Mesendoderm (in vitro differentiated cells): Measurements from ENCODE around the gene FCN2.
A peak's percentile ranks its signal among the peaks of the same experiment; 100 is the strongest.

Experiments
- DNase-seq: peaks from one replicate; pipeline ENCODE4 v3.0.0; 2013
- H2AK5ac ChIP-seq: 2 replicates; pipeline ENCODE4 v1.6.1; 2013; ENCODE audit warnings: low read length, inconsistent platforms
- H2BK120ac ChIP-seq: 2 replicates; pipeline ENCODE4 v1.6.1; 2013; ENCODE audit warnings: low read depth, mild to moderate bottlenecking, low read length, moderate library complexity, mixed read lengths
- H2BK15ac ChIP-seq: replicated peaks from 2 replicates; pipeline ENCODE4 v1.6.1; 2013; ENCODE audit warnings: low read depth, mild to moderate bottlenecking, moderate library complexity
- H2BK5ac ChIP-seq: 2 replicates; pipeline ENCODE4 v1.6.1; 2013; ENCODE audit warnings: low read length, inconsistent platforms
- H3K18ac ChIP-seq: 2 replicates; pipeline ENCODE4 v1.6.1; 2013; ENCODE audit warnings: mild to moderate bottlenecking, low read length, mixed read lengths
- H3K23ac ChIP-seq: one replicate; pipeline ENCODE4 v1.6.1; 2013; ENCODE audit warnings: low read length
- H3K27ac ChIP-seq: 2 replicates; pipeline ENCODE4 v1.5.1; 2013; ENCODE audit warnings: low read depth, mild to moderate bottlenecking, inconsistent platforms, low read length, moderate library complexity
- H3K27me3 ChIP-seq: 2 replicates; pipeline ENCODE4 v1.6.1; 2013; ENCODE audit warnings: low read length, control low read depth, mild to moderate bottlenecking, inconsistent platforms; ENCODE audit not compliant: insufficient read depth, poor library complexity
- H3K36me3 ChIP-seq: 2 replicates; pipeline ENCODE4 v1.6.1; 2013; ENCODE audit warnings: low read length, inconsistent platforms; ENCODE audit not compliant: control insufficient read depth, insufficient read depth
- H3K4ac ChIP-seq: one replicate; pipeline ENCODE4 v1.6.1; 2013; ENCODE audit warnings: low read depth, mild to moderate bottlenecking, low read length, moderate library complexity
- H3K4me1 ChIP-seq: 2 replicates; pipeline ENCODE4 v1.6.1; 2013; ENCODE audit warnings: low read depth, low read length, inconsistent platforms; ENCODE audit not compliant: control insufficient read depth
- H3K4me2 ChIP-seq: 2 replicates; pipeline ENCODE4 v1.6.1; 2013; ENCODE audit warnings: low read length
- H3K4me3 ChIP-seq: 2 replicates; pipeline ENCODE4 v1.5.1; 2013; ENCODE audit warnings: mild to moderate bottlenecking, low read length
- H3K56ac ChIP-seq: one replicate; pipeline ENCODE4 v1.6.1; 2013; ENCODE audit warnings: low read length
- H3K79me1 ChIP-seq: 2 replicates; pipeline ENCODE4 v1.6.1; 2013; ENCODE audit warnings: low read length, inconsistent platforms
- H3K79me2 ChIP-seq: 2 replicates; pipeline ENCODE4 v1.6.1; 2013; ENCODE audit warnings: mild to moderate bottlenecking, low read length; ENCODE audit not compliant: control insufficient read depth, insufficient read depth
- H3K9ac ChIP-seq: 2 replicates; pipeline ENCODE4 v1.6.1; 2013; ENCODE audit warnings: low read length, inconsistent platforms
- H4K5ac ChIP-seq: one replicate; pipeline ENCODE4 v1.6.1; 2013; ENCODE audit warnings: low read length
- H4K8ac ChIP-seq: one replicate; pipeline ENCODE4 v1.6.1; 2013; ENCODE audit warnings: low read depth, mild to moderate bottlenecking, control low read depth, low read length, moderate library complexity
- WGBS: extraction: QIAGEN DNeasy Blood & Tissue Kit; methylation state at CpG from one replicate; pipeline ENCODE4 v1.1.7; 2013; ENCODE audit warnings: low lambda C conversion rate, missing lambda C conversion rate; ENCODE audit not compliant: insufficient coverage; ENCODE audit errors: extremely low coverage; 5-methylcytosine and 5-hydroxymethylcytosine counted together

The FCN2 gene

DNA sequence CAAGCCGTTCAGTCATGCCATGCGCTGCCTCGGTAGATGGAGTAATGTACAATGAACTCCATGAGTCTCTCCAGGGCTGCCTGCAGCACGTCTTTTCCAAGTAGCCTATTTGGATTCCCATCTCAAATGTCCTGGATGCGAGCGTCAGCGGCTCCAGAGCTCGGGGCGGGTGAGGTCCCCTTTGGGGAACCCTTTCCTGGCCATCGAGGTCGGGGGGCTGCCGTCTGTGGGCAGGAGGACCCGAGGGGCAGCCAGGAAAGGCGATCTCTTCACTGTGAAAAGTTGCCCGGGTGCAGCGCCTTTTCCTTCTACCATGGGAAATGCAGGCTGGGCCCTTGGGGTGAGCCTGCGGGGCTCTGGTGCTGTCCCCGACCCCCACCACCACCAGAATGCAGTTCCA, 36.9 kb upstream of the FCN2 start:
- Histone ChIP-seq H3K4me2 (no peak overlapping the region), H3K4me1 (no peaks in the 10 kb centered on the region), H3K79me1 (no peaks in the 10 kb centered on the region), H3K27ac (no peak overlapping the region), H4K5ac (no peak overlapping the region), H2BK120ac (no peak overlapping the region), H2AK5ac (no peak overlapping the region), H2BK5ac (no peak overlapping the region), H3K79me2 (no peaks in the 10 kb centered on the region), H4K8ac (no peak overlapping the region), H3K27me3 (no peaks in the 10 kb centered on the region), H2BK15ac (no peak overlapping the region), H3K23ac (no peak overlapping the region), H3K18ac (no peak overlapping the region), H3K4me3 (no peak overlapping the region), H3K36me3 (peaks cover 13% of the 10 kb centered on the region), H3K9ac (no peak overlapping the region), H3K56ac (no peak overlapping the region), H3K4ac (no peak overlapping the region)
- WGBS = no CpG with 5 or more reads among the region's 18 CpGs
- no peak for DNase-seq

DNA sequence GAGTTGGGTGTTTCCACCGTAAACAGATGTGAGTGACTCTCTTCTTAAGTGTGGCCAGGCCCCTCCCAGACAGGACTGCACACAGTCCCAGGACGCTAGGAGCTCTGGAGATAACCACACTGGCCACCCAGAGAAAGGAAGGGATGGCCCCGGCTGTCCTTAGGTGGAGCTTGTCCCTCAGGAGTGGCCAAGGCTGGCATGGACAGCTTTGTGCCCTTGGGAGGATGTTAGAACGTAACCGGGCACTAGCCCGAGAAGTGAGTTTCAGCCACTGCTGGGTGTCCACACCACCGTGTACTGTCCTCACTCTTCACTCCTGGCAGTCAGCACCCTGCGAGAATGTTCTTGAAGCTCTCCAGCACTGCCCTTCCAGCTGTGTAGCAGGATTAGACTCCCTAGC, 35.8 kb upstream of the FCN2 start:
- Histone ChIP-seq H3K4me2 (no peak overlapping the region), H3K4ac (no peak overlapping the region), H3K36me3 (peaks cover 13% of the 10 kb centered on the region), H3K4me1 (no peaks in the 10 kb centered on the region), H3K27me3 (no peaks in the 10 kb centered on the region), H3K4me3 (no peak overlapping the region), H2BK5ac (no peak overlapping the region), H4K5ac (no peak overlapping the region), H3K18ac (no peak overlapping the region), H2AK5ac (no peak overlapping the region), H3K27ac (no peak overlapping the region), H3K56ac (no peak overlapping the region), H2BK15ac (no peak overlapping the region), H3K79me2 (no peaks in the 10 kb centered on the region), H3K79me1 (no peaks in the 10 kb centered on the region), H4K8ac (no peak overlapping the region), H3K23ac (no peak overlapping the region), H2BK120ac (no peak overlapping the region), H3K9ac (no peak overlapping the region)
- no peak for DNase-seq
- no CpG with 5 or more reads among the region's 8 CpGs for WGBS

DNA sequence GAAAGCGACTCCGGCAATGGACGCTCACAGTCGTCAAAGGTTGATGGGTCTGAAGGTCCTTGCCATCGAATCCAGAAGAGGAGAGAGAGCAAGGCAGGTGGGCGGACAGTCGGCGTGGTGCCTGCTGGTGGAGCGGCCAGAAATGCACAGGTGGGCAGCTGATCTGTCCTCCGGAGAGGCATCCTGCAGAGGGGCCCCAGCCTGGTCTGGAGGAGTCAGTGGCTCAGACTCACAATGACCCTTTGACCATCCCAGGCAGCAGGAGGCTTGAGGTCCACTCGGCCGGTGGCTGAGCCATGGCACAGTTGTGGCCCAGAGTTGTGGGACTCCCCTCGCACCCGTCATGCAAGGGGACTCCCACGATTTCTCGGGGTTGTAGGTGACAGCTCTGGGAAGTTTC, 34.4 kb upstream of the FCN2 start:
- Histone ChIP-seq H4K8ac (no peak overlapping the region), H3K4ac (no peak overlapping the region), H3K4me3 (no peak overlapping the region), H3K36me3 (peaks cover 10% of the 10 kb centered on the region), H3K9ac (no peak overlapping the region), H3K79me2 (no peaks in the 10 kb centered on the region), H3K27ac (no peak overlapping the region), H2BK120ac (no peak overlapping the region), H3K4me1 (no peaks in the 10 kb centered on the region), H3K23ac (no peak overlapping the region), H3K18ac (no peak overlapping the region), H3K27me3 (no peaks in the 10 kb centered on the region), H2AK5ac (no peak overlapping the region), H3K4me2 (no peak overlapping the region), H3K56ac (no peak overlapping the region), H4K5ac (no peak overlapping the region), H2BK15ac (no peak overlapping the region), H3K79me1 (no peaks in the 10 kb centered on the region), H2BK5ac (no peak overlapping the region)
- no CpG with 5 or more reads among the region's 16 CpGs for WGBS
- DNase-seq = no peak

DNA sequence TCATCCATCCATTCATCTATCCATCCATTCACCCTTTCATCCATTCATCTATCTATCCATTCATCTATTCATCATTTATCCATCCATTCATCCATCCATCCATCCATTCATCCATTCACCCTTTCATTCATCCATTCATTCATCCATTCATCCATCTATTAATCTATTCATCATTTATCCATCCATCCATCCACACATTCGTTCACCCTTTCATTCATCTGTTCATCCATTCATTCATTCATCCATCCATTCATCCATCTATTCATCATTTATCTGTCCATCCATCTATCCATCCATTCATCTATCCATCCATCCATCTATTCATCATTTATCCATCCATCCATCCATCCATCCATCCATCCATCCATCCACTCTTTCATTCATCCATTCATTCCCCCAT, 33.9 kb upstream of the FCN2 start:
- Histone ChIP-seq H3K4ac (no peak overlapping the region), H3K4me3 (no peak overlapping the region), H2BK5ac (no peak overlapping the region), H3K27me3 (no peaks in the 10 kb centered on the region), H3K79me1 (no peaks in the 10 kb centered on the region), H3K9ac (no peak overlapping the region), H2AK5ac (no peak overlapping the region), H3K79me2 (no peaks in the 10 kb centered on the region), H4K5ac (no peak overlapping the region), H3K36me3 (peaks cover 9% of the 10 kb centered on the region), H3K4me2 (no peak overlapping the region), H3K23ac (no peak overlapping the region), H4K8ac (no peak overlapping the region), H3K27ac (no peak overlapping the region), H3K18ac (no peak overlapping the region), H3K56ac (no peak overlapping the region), H3K4me1 (no peaks in the 10 kb centered on the region), H2BK15ac (no peak overlapping the region), H2BK120ac (no peak overlapping the region)
- no peak for DNase-seq
- WGBS = 100% methylated on average over 1 of the region's 1 CpG

DNA sequence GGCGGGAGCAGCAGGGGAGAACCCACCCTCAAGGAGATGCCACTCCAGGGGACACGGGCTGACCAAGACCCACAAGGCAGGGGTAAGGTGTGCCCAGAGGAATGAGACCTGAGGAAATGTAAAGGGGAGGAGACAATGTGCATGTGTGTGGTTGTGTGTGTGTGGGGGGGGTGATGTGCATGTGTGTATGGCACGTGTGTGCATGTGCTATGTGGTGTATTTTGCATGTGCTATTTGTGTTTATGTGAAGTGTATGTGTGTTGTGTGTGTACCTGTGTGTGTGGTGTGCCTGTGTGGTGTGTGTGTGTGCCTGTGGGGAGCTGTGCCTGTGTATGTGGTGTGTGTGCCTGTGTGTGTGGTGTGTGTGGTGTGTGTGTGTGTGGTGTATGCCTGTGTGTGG, 33.5 kb upstream of the FCN2 start:
- WGBS = no CpG with 5 or more reads among the region's 3 CpGs
- no peak overlapping the region for H3K4me3 ChIP-seq

DNA sequence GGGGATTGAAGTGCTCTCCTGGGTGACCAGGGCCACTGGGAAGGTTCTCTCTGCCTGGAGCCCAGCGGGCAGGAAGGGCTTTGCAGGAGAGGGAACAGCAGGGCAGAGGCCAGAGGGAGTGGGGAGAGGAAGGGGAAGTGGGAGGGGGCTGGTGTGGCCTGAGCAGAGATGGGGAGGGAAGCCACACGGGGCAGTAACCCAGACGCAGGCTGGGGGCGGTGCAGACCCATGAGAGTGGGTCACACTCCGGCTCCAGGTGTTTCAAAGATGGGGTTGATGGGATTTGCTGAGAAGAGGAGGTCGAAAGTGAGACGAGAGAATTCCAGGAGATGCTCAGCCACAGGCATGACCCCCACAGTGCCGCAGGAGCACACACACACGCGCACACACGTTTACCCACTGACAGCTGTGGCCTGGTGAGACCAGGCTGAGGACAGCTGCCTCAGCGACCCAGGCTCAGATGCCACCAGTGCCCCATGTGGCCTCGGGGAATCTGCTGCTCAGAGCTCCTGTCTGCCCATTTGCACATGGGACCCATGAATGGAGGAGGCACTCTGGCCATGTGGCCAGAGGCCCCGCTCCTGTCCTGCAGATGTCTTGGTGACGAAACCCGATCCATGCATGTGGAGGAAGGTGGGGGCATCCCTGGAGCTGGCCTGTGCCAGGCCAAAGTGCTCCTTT, 32.7 kb upstream of the FCN2 start:
- Histone ChIP-seq H3K18ac (no peak overlapping the region), H2AK5ac (no peak overlapping the region), H3K27me3 (no peaks in the 10 kb centered on the region), H3K4me3 (no peak overlapping the region), H3K4ac (no peak overlapping the region), H3K36me3 (peaks cover 6% of the 10 kb centered on the region), H3K56ac (no peak overlapping the region), H4K8ac (no peak overlapping the region), H2BK120ac (no peak overlapping the region), H3K79me1 (no peaks in the 10 kb centered on the region), H3K27ac (no peak overlapping the region), H4K5ac (no peak overlapping the region), H3K4me1 (no peaks in the 10 kb centered on the region), H2BK15ac (no peak overlapping the region), H3K79me2 (no peaks in the 10 kb centered on the region), H2BK5ac (no peak overlapping the region), H3K9ac (no peak overlapping the region), H3K23ac (no peak overlapping the region), H3K4me2 (no peak overlapping the region)
- DNase-seq = peak; percentile 19
- no CpG with 5 or more reads among the region's 16 CpGs for WGBS

More for the DNA sequence above, 33.5 kb upstream of the FCN2 start:
- no peak overlapping the region for H3K4ac ChIP-seq
- peaks cover 9% of the 10 kb centered on the region for H3K36me3 ChIP-seq
- no peak overlapping the region for H3K4me2 ChIP-seq
- no peak overlapping the region for H3K27ac ChIP-seq
- H2BK5ac ChIP-seq = no peak overlapping the region
- H3K56ac ChIP-seq = no peak overlapping the region
- H3K23ac ChIP-seq = no peak overlapping the region
- H4K5ac ChIP-seq = no peak overlapping the region
- H3K18ac ChIP-seq = no peak overlapping the region
- H4K8ac ChIP-seq = no peak overlapping the region
- H2AK5ac ChIP-seq = no peak overlapping the region
- no peak overlapping the region for H2BK120ac ChIP-seq
- no peaks in the 10 kb centered on the region for H3K27me3 ChIP-seq
- H2BK15ac ChIP-seq = no peak overlapping the region
- H3K79me2 ChIP-seq = no peaks in the 10 kb centered on the region
- no peaks in the 10 kb centered on the region for H3K79me1 ChIP-seq
- no peak for DNase-seq
- no peaks in the 10 kb centered on the region for H3K4me1 ChIP-seq
- H3K9ac ChIP-seq = no peak overlapping the region
